ENCODE results near the gene LRP5. TPM values are rescaled to one million over a fixed set of nuclear protein-coding genes. Genes with fewer than 3 reads are reported as not detected.

Gene LRP5
- polyA plus RNA-seq, 3 donors from 2014 or later: 0.03 to 1.2 (median 0.66) TPM

DNA sequence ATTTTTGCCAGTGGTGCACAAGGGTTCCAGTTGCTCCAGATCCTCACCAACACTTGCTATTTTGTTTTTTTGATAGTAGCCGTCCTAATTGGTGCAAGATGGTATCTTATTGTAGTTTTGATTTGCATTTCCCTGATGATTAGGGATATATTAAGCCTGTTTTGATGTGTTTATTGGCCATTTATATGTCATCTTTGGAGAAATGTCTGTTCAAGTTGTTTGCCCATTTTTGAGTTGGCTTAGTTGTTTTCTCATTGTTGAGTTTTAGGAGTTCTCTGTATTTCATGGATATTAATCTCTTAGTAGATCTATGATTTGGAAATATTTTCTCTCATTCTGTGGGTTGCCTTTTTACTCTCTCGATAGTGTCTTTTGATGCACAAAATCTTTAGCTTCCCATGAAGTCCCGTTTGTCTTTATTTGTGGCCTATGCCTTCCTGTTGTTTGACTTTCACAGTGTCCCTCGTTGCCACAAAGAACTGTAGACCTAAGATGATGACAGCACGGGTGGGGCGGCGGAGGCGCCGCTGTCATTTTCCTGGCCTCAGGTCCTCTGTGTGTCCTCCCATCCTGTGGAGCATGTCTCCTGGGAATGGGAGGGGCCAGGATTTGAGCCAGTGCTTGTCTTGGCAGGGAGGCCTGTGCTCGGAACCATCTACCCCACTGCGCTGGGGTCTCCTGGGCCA, 33.5 kb downstream of the LRP5 start:
- peaks cover 3 to 10% of the 10 kb centered on the region in 2 donors for H3K4me1 Mint-ChIP-seq
- no peaks in the 10 kb centered on the region for H3K9me3 Mint-ChIP-seq
- no peak for DNase-seq
- H3K27ac Mint-ChIP-seq: no peak overlapping the region
- H3K4me3 Mint-ChIP-seq: no peak overlapping the region
- peaks cover 2 to 4% (median 4%) of the 10 kb centered on the region in 3 donors for H3K27me3 Mint-ChIP-seq (ENCODE audit: low read depth in 3 of 3)
- no peaks in the 10 kb centered on the region for H3K36me3 Mint-ChIP-seq

DNA sequence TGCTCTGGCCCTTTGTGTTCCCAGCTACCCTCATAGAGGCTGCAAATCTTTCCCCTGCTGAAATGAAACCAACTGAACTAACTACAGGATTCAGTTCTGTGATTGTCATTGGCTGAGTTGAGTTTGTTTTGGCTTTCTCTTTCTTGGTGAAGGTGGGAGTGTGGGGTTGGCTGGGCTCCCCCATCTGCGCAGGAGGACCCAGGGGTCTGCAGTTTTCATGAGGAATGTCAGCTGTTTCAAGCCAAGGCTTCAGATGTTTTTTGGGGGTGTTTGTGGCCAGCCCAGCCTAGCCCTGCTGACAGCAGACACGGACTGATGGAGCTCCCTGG, 34.0 kb downstream of the LRP5 start:
- Mint-ChIP-seq H3K27me3 (ENCODE audit: low read depth in 3 of 3) (peaks cover 2 to 4% (median 4%) of the 10 kb centered on the region in 3 donors), H3K4me3 (no peak overlapping the region), H3K36me3 (no peaks in the 10 kb centered on the region), H3K27ac (no peak overlapping the region), H3K4me1 (peaks cover 0 to 6% of the 10 kb centered on the region in 2 donors), H3K9me3 (no peaks in the 10 kb centered on the region)
- no peak for DNase-seq

DNA sequence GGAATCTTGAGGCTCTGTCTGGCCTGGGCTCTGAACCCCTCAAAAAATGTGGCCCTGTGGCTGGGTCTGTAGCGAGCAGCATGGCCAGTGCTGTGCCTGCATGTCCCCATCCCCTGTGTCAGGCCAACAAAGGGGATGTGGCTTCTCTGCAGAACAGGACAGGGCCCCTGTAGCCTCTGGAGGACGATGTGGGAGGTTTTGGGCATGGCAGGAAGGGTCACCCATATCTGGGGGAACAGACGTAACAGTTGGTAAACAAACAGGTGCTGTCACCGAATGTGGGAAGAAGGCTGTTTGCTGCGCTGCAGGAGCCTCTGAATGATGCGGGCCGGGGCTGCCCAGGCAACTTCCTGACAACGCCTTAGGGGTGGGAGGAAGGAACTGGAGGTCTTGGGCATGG, 35.0 kb downstream of the LRP5 start:
- Mint-ChIP-seq H3K36me3 (no peaks in the 10 kb centered on the region), H3K9me3 (no peaks in the 10 kb centered on the region), H3K4me1 (no peaks in the 10 kb centered on the region), H3K27me3 (ENCODE audit: low read depth in 3 of 3) (peaks cover 2 to 4% (median 4%) of the 10 kb centered on the region in 3 donors), H3K27ac (no peak overlapping the region), H3K4me3 (no peak overlapping the region)
- no peak for DNase-seq

DNA sequence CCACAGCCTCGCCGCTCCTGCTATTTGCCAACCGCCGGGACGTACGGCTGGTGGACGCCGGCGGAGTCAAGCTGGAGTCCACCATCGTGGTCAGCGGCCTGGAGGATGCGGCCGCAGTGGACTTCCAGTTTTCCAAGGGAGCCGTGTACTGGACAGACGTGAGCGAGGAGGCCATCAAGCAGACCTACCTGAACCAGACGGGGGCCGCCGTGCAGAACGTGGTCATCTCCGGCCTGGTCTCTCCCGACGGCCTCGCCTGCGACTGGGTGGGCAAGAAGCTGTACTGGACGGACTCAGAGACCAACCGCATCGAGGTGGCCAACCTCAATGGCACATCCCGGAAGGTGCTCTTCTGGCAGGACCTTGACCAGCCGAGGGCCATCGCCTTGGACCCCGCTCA, 35.5 kb downstream of the LRP5 start:
- no peak overlapping the region for H3K4me3 Mint-ChIP-seq
- no peak for DNase-seq
- H3K27ac Mint-ChIP-seq: no peak overlapping the region
- H3K4me1 Mint-ChIP-seq: no peaks in the 10 kb centered on the region
- H3K36me3 Mint-ChIP-seq: no peaks in the 10 kb centered on the region
- H3K9me3 Mint-ChIP-seq: no peaks in the 10 kb centered on the region
- peaks cover 2 to 7% (median 6%) of the 10 kb centered on the region in 3 donors for H3K27me3 Mint-ChIP-seq (ENCODE audit: low read depth in 3 of 3)

DNA sequence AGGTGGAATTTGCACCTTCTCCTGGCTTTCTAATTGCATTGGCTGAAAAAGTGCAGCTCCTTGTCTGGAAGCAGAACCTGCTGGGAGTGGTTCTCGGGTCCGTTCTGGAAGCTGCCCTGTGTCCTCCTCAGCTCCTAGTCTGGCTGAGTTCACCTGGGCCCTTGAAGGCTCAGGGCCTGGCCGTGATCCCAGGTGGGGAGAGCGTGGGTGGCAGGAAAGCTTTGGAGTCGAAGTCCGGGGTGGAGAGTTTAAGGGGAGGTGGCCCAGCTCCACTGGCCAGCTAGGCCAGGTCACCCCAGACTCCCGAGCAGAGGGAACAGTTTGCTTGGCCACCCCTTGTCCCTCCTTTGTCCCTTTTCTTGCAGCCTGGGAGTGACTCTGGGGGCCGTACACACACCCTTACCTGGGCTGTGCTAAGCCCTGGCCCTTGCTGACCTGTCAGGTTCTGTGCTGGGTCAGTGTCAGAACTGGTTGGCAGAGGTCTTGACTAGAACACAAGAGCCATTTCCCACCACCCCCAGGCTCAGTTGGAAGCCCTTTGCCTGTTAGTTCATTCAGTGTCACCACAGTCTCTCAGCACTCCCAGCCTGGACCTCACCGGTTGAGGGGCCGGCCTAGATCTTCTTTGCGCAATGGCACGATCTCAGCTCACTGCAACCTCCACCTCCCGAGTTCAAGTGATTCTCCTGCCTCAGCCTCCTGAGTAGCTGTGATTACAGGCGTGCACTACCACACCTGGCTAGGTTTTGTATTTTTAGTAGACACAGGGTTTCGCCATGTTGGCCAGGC, 37.3 kb downstream of the LRP5 start:
- no peak overlapping the region for H3K4me3 Mint-ChIP-seq
- no peaks in the 10 kb centered on the region for H3K4me1 Mint-ChIP-seq

DNA sequence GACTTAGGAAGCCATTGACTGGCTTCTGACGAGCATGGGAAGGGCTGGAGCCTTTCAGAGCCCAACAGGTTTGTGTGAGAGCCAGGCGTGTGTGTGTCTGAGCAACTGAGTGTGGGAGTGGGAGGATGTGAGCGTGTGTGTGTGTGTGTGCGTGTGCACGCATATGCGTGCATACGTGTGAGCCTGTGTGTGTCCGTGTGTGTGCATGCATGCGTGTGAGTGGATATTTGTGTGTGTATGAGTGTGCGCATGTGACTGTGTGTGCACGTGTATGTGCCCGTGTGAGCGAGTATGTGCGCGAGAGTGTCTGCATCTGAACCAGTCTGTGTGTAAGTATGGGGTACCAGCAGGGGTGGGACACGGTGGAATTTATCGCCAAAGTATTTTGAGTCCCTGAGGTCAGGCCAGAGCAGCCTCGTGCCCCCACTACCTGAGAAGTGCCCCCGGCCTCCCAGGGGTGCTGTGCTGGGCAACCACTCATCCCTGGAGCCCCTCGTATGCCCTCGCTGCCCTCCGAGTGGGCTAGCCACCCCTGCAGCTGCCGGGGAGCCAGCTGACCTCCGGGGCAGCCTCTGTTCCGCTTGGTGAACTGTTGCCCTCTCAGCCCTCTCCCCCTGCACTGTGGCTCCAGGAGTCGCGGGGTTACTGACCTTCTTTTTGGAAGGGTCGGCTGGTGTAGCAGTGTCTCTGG, 38.5 kb downstream of the LRP5 start:
- Mint-ChIP-seq H3K27ac (no peak overlapping the region), H3K27me3 (ENCODE audit: low read depth in 3 of 3) (peaks cover 0 to 6% (median 6%) of the 10 kb centered on the region in 3 donors), H3K4me3 (no peak overlapping the region), H3K36me3 (no peaks in the 10 kb centered on the region), H3K9me3 (no peaks in the 10 kb centered on the region), H3K4me1 (no peaks in the 10 kb centered on the region)
- no peak for DNase-seq

More for the DNA sequence above, 37.3 kb downstream of the LRP5 start:
- Mint-ChIP-seq H3K9me3 (no peaks in the 10 kb centered on the region), H3K36me3 (no peaks in the 10 kb centered on the region), H3K27me3 (ENCODE audit: low read depth in 3 of 3) (peaks cover 0 to 6% (median 6%) of the 10 kb centered on the region in 3 donors), H3K27ac (no peak overlapping the region)
- DNase-seq: no peak

DNA sequence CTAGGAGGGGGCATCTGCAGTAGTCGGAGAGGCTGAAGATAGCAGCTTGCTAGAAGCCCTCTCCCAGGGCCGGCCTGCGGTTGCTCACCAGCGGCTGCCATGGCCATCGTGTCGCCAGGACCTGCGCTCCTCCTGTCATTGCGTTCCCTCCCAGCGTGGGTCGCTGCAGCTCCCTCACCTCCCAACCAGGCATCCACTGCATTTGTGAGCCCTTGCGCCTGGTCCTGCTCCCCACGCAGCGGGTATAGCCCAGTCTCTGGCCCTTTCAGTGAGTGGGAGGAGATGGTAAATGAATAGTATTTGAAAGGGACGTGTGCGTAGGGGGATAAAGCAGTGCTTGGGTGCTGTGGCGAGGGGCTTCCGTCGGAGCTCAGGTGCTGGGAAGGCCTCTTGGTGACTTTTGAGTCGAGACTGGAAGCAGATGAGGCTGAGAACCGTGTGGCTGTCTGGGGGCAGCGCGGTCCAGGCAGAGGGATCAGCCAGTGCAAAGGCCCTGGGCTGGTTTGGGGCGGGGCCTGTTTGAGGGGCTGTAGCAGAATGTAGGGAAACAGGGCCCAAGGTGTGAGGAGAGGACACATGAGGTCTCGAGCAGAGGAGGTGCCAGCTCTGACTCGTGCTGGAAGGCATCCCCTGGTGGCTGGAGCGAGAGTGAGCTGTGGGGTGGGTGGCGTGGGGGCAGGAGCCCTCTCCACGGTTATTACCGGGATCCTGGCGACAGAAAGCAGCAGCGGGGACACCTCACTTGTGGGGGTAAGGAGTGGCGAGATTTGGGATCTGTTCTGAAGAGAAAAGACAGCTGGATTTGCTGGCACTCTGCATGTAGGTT, 39.3 kb downstream of the LRP5 start:
- Mint-ChIP-seq H3K36me3 (no peaks in the 10 kb centered on the region), H3K27me3 (ENCODE audit: low read depth in 3 of 3) (peaks cover 3 to 8% (median 6%) of the 10 kb centered on the region in 3 donors), H3K4me3 (no peak overlapping the region), H3K4me1 (no peaks in the 10 kb centered on the region), H3K27ac (no peak overlapping the region), H3K9me3 (no peaks in the 10 kb centered on the region)
- DNase-seq: no peak

DNA sequence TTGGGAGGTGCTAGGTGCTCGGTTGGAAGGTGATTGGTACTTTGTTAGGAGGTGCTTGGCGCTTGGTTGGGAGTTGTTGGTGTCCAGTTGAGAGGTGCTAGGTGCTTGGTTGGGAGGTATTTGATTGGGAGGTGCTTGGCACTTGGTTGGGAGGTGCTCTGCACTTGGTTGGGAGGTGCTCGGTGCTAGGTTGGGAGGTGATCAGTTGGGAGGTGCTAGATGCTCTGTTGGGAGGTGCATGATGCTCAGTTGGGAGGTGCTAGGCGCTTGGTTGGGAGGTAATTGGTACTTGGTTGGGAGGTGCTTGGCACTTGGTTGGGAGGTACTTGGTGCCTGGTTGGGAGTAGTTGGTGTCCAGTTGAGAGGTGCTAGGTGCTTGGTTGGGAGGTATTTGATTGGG, 40.2 kb downstream of the LRP5 start:
- H3K9me3 Mint-ChIP-seq: no peaks in the 10 kb centered on the region
- no peak overlapping the region for H3K4me3 Mint-ChIP-seq
- no peak for DNase-seq
- H3K36me3 Mint-ChIP-seq: no peaks in the 10 kb centered on the region
- H3K4me1 Mint-ChIP-seq: no peaks in the 10 kb centered on the region
- no peak overlapping the region for H3K27ac Mint-ChIP-seq
- peaks cover 3 to 8% (median 6%) of the 10 kb centered on the region in 3 donors for H3K27me3 Mint-ChIP-seq (ENCODE audit: low read depth in 3 of 3)

DNA sequence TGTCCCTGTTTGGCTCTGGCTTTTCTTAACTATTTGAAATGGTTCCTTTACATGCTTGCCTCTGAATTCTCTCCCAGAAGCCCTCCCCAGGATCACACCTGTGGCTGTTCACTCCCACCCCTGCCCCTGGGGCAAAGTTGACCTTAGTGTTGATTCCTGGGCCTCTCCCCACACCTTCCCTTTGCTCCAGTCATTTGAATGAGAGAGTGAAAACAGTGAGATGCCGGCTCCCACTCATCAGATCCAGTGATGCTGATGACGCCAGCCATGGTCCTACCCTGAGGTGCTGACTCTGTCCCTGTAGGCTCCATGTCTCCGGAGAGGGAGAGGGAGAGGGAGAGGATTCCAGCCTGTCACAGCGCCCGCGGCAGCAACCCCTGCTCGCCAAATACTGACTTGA, 40.7 kb downstream of the LRP5 start:
- Mint-ChIP-seq H3K4me1 (no peaks in the 10 kb centered on the region), H3K36me3 (no peaks in the 10 kb centered on the region), H3K27ac (no peak overlapping the region), H3K27me3 (ENCODE audit: low read depth in 3 of 3) (peaks cover 3 to 8% (median 6%) of the 10 kb centered on the region in 3 donors), H3K4me3 (no peak overlapping the region), H3K9me3 (no peaks in the 10 kb centered on the region)
- no peak for DNase-seq

DNA sequence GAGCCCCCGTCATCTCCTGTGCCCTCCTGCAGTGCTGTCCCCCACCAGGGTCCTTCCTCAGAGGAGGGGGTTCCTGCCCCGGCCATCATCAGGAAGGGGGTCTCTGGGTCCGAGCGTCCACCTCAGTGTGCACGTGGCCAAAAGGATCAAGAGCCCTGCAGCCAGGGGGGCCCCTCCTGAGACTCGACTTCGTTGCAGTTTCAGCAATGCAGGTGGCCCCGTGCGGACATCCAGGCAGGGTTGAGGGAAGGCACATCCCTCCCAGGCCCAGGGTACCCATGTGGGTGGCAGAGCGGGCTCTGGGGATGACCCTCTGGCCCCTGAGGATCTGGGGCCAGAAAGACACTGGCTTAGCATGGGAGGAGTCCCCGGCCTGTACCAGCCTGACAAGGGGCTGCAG, 41.3 kb downstream of the LRP5 start:
- no peaks in the 10 kb centered on the region for H3K4me1 Mint-ChIP-seq
- no peak for DNase-seq
- H3K27me3 Mint-ChIP-seq (ENCODE audit: low read depth in 3 of 3): peaks cover 3 to 9% (median 8%) of the 10 kb centered on the region in 3 donors
- no peaks in the 10 kb centered on the region for H3K9me3 Mint-ChIP-seq
- no peak overlapping the region for H3K27ac Mint-ChIP-seq
- H3K4me3 Mint-ChIP-seq: no peak overlapping the region
- no peaks in the 10 kb centered on the region for H3K36me3 Mint-ChIP-seq

DNA sequence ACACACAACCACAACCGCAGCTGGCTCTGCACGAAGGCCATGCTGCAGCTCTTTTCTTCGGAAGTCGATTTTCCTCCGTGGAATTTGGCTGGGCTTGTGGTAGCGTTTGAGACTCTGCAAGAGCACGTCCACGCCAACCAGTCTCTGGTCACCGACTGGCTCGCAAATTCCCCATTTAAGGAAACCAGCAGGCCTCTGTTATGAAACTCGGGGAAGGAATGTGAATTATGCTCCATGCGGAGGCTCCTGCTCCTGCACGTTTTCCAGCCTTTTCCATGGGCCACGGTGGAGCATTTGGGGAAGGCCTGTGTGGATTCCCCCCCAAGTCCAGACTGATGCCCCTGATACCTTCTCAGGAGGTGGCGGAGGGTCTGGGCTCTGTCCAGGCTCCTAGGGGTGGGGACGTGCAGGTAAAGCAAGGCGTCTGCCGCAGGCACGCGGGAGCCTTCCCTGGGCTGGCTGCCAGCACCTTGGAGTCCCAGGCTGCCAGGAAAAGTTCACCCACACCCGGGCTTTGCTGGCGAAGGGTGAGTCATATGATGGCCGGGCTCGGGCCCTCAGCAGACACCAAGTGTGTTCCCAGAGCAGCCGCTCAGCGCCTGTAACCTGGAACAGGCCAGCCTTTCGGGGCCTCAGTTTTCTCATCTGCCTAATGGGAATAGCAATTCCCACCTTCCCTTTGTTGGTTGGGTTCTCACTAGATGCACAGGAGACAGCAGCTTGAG, 41.9 kb downstream of the LRP5 start:
- H3K4me1 Mint-ChIP-seq: no peaks in the 10 kb centered on the region
- no peak overlapping the region for H3K27ac Mint-ChIP-seq

DNA sequence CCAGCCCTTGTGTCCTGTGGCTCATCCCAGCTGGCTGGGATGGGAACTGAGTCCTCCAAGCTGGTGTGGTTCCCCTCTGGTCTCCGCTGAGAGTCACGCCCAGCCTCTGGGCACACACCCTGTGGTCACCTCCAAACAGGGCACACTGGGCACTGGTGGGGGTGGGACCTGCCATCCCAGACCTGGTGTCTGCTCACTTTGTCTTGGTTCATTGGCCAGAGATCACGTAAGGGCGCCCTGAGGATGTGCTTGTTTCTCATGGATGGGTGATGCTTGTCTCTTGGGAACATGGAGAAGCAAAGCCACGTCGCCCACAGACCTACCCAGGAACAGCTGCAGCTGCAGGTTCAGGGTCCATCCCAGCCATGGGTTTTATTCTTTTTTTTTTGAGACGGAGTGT, 43.1 kb downstream of the LRP5 start:
- no peaks in the 10 kb centered on the region for H3K36me3 Mint-ChIP-seq
- H3K4me3 Mint-ChIP-seq: no peak overlapping the region
- H3K9me3 Mint-ChIP-seq: no peaks in the 10 kb centered on the region
- H3K27ac Mint-ChIP-seq: no peak overlapping the region
- peaks cover 3 to 9% (median 8%) of the 10 kb centered on the region in 3 donors for H3K27me3 Mint-ChIP-seq (ENCODE audit: low read depth in 3 of 3)
- H3K4me1 Mint-ChIP-seq: no peaks in the 10 kb centered on the region
- no peak for DNase-seq

More for the DNA sequence above, 41.9 kb downstream of the LRP5 start:
- no peak for DNase-seq
- H3K9me3 Mint-ChIP-seq: no peaks in the 10 kb centered on the region
- no peaks in the 10 kb centered on the region for H3K36me3 Mint-ChIP-seq
- H3K4me3 Mint-ChIP-seq: no peak overlapping the region
- peaks cover 3 to 9% (median 8%) of the 10 kb centered on the region in 3 donors for H3K27me3 Mint-ChIP-seq (ENCODE audit: low read depth in 3 of 3)

DNA sequence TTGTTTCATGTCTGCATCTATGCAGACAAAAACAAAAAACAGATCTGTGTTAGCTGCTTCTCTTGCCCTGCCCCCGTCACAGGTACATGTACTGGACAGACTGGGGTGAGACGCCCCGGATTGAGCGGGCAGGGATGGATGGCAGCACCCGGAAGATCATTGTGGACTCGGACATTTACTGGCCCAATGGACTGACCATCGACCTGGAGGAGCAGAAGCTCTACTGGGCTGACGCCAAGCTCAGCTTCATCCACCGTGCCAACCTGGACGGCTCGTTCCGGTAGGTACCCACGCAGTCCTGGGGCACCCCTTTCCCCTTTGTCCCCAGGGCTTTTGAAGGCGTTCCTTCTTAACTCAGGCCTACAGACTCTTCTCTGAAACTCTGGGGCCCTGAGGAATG, 45.2 kb downstream of the LRP5 start:
- no peaks in the 10 kb centered on the region for H3K4me1 Mint-ChIP-seq
- no peaks in the 10 kb centered on the region for H3K36me3 Mint-ChIP-seq
- peaks cover 3 to 8% (median 3%) of the 10 kb centered on the region in 3 donors for H3K27me3 Mint-ChIP-seq (ENCODE audit: low read depth in 3 of 3)
- no peak for DNase-seq
- no peak overlapping the region for H3K4me3 Mint-ChIP-seq
- H3K27ac Mint-ChIP-seq: no peak overlapping the region
- no peaks in the 10 kb centered on the region for H3K9me3 Mint-ChIP-seq

All from immature natural killer cell (primary cell).